8988T (cell line): ENCODE results near the gene ABCC1.
A peak's percentile ranks its signal among the peaks of the same experiment; 100 is the strongest.

Experiments used
- DNase-seq: peaks from one replicate; pipeline ENCODE4 v3.0.0; 2011

Gene ABCC1

GRCh38 chr16:16116841-16117240, 167.4 kb downstream of the ABCC1 start:
- DNase-seq, result no peak

- DNase-seq, result no peak
Measured at GRCh38 chr16:16118337-16118736, 168.9 kb downstream of the ABCC1 start.

- no peak for DNase-seq
Measured at GRCh38 chr16:16120044-16120381, 170.6 kb downstream of the ABCC1 start.

- DNase-seq, result no peak
Measured at GRCh38 chr16:16120382-16121184, 171.2 kb downstream of the ABCC1 start.

GRCh38 chr16:16121185-16121727, 171.8 kb downstream of the ABCC1 start:
- no peak for DNase-seq

- DNase-seq, result no peak
Measured at GRCh38 chr16:16122264-16122663, 172.8 kb downstream of the ABCC1 start.

GRCh38 chr16:16124438-16124837, 175.0 kb downstream of the ABCC1 start:
- DNase-seq, result no peak

GRCh38 chr16:16124974-16125373, 175.6 kb downstream of the ABCC1 start:
- no peak for DNase-seq

GRCh38 chr16:16126896-16127295, 177.5 kb downstream of the ABCC1 start:
- DNase-seq, result no peak

- DNase-seq, result peak; percentile 43
Measured at GRCh38 chr16:16127469-16128116, 178.2 kb downstream of the ABCC1 start.

GRCh38 chr16:16131204-16131603, 181.8 kb downstream of the ABCC1 start:
- DNase-seq, result no peak

GRCh38 chr16:16131659-16132058, 182.2 kb downstream of the ABCC1 start:
- no peak for DNase-seq

- no peak for DNase-seq
Measured at GRCh38 chr16:16133943-16134604, 184.7 kb downstream of the ABCC1 start.

GRCh38 chr16:16136588-16136987, 187.2 kb downstream of the ABCC1 start:
- DNase-seq, result no peak

GRCh38 chr16:16137110-16137509, 187.7 kb downstream of the ABCC1 start:
- DNase-seq, result no peak

GRCh38 chr16:16138034-16138635, 188.7 kb downstream of the ABCC1 start:
- no peak for DNase-seq

- DNase-seq, result no peak
Measured at GRCh38 chr16:16139061-16139460, 189.6 kb downstream of the ABCC1 start.

GRCh38 chr16:16139806-16140205, 190.4 kb downstream of the ABCC1 start:
- no peak for DNase-seq

- DNase-seq, result no peak
Measured at GRCh38 chr16:16140537-16140936, 191.1 kb downstream of the ABCC1 start.

GRCh38 chr16:16141141-16141540, 191.7 kb downstream of the ABCC1 start:
- DNase-seq, result no peak

- DNase-seq, result no peak
Measured at GRCh38 chr16:16141784-16142396, 192.5 kb downstream of the ABCC1 start.

GRCh38 chr16:16143038-16143763, 193.8 kb downstream of the ABCC1 start:
- DNase-seq, result no peak
